GM18951 (cell line): ENCODE data around the gene EXOC5.

ENCODE experiments used
- POLR2A ChIP-seq: IDR thresholded peaks from 4 replicates; pipeline ENCODE4 v1.6.1; 2011; ENCODE audit warnings: mild to moderate bottlenecking; ENCODE audit not compliant: insufficient read length, insufficient read depth; ENCODE audit errors: extremely low read depth
- in situ Hi-C: fragments of 300-500 bp; cut with MboI; formaldehyde crosslinking; loops from one replicate; pipeline ENCODE4 v1.12.0; 2022; ENCODE audit warnings: low sequenced_read_pairs, mixed read lengths, inconsistent platforms; ENCODE audit not compliant: unreplicated experiment

Gene EXOC5

GRCh38 chr14:57268161-57269069 lies at the start of gene EXOC5, which contains the start of gene AP5M1:
Gene EXOC5 (minus strand): TSS chr14:57268905. CDS start chr14:57268648, 257 bp downstream.
Gene AP5M1 (plus strand): TSS chr14:57268971. CDS start chr14:57269315, 344 bp downstream.
- in situ Hi-C loops: no loop called here
- TF ChIP-seq POLR2A: peak; percentile 81

GRCh38 chr14:57317248-57317833 lies 48.6 kb upstream of the EXOC5 start:
- no peak for TF ChIP-seq POLR2A
- in situ Hi-C loops: loop anchor here (25.0 kb wide), 2 partner anchors 745 to 830 kb away; no protein-coding TSS in a partner anchor

GRCh38 chr14:57314396-57315089 lies 45.8 kb upstream of the EXOC5 start:
- no peak for TF ChIP-seq POLR2A
- in situ Hi-C loops: loop anchor here (25.0 kb wide), 2 partner anchors 748 to 827 kb away; no protein-coding TSS in a partner anchor

GRCh38 chr14:57302883-57303282 lies 34.2 kb upstream of the EXOC5 start:
- TF ChIP-seq POLR2A: no peak
- in situ Hi-C loops: loop anchor here (25.0 kb wide), 2 partner anchors 759 to 816 kb away; no protein-coding TSS in a partner anchor

- in situ Hi-C loops: no loop called here
Observed at GRCh38 chr14:57299511-57299910, 30.8 kb upstream of the EXOC5 start.

GRCh38 chr14:57297852-57298251 lies 29.1 kb upstream of the EXOC5 start:
- in situ Hi-C loops: no loop called here
- no peak for TF ChIP-seq POLR2A

More at GRCh38 chr14:57299511-57299910, 30.8 kb upstream of the EXOC5 start:
- no peak for TF ChIP-seq POLR2A

GRCh38 chr14:57295239-57295638 lies 26.5 kb upstream of the EXOC5 start:
- in situ Hi-C loops: no loop called here
- no peak for TF ChIP-seq POLR2A

GRCh38 chr14:57293866-57294837 lies 25.4 kb upstream of the EXOC5 start:
- in situ Hi-C loops: no loop called here
- TF ChIP-seq POLR2A: no peak

GRCh38 chr14:57291692-57292647 lies 23.3 kb upstream of the EXOC5 start:
- no peak for TF ChIP-seq POLR2A
- in situ Hi-C loops: no loop called here

GRCh38 chr14:57290751-57291150 lies 22.0 kb upstream of the EXOC5 start:
- no peak for TF ChIP-seq POLR2A
- in situ Hi-C loops: no loop called here

- TF ChIP-seq POLR2A: no peak
- in situ Hi-C loops: no loop called here
Observed at GRCh38 chr14:57287745-57288144, 19.0 kb upstream of the EXOC5 start.

GRCh38 chr14:57277062-57277461 lies 8.4 kb upstream of the EXOC5 start:
- TF ChIP-seq POLR2A: no peak
- in situ Hi-C loops: no loop called here
